GM12878 (cell line): Measurements from ENCODE around the gene TCERG1. TPM values are rescaled to one million over a fixed set of nuclear protein-coding genes. Genes with fewer than 3 reads are reported as not detected.

Experiments
- ATAC-seq: fragments of 200-7000 bp; cut with Tn5 transposase; 3 replicates; pipeline ENCODE4 v1.9.1; 2020; ENCODE audit warnings: mild to moderate bottlenecking, moderate library complexity
- BruUV-seq: library from RNA; stranded (reverse); fragments of 400-500 nt; replicated peaks from 2 replicates; lab custom pipeline; 2021; lab: Mats Ljungman, UMichigan
- CTCF ChIA-PET: fragments of 300-600 bp; sonication (Branson Sonifier 250); formaldehyde crosslinking; extraction: SDS; loops from one replicate; lab custom pipeline; 2021; ENCODE audit warnings: inconsistent platforms; lab: Yijun Ruan, JAX
- POLR2A ChIA-PET: fragments of 350-600 bp; formaldehyde crosslinking; extraction: SDS; loops from one replicate; lab custom pipeline; 2021; ENCODE audit warnings: inconsistent platforms; lab: Charles Lee
- RAD21 ChIA-PET: fragments of 300-600 bp; sonication (Branson Sonifier 250); formaldehyde crosslinking; loops from one replicate; lab custom pipeline; 2023; ENCODE audit warnings: antibody characterized with exemption; ENCODE audit not compliant: unreplicated experiment; lab: Charles Lee
- SMC1A ChIA-PET: fragments of 300-600 bp; sonication (Branson Sonifier 250); formaldehyde crosslinking; loops from one replicate; lab custom pipeline; 2023; ENCODE audit not compliant: unreplicated experiment, uncharacterized antibody; lab: Charles Lee
- DNase-seq: peaks from one replicate; pipeline ENCODE4 v3.0.0-alpha.2; 2011; ENCODE audit warnings: low read depth, low spot score
- FAIRE-seq: peaks from 3 replicates; lab custom pipeline; 2011; peaks lifted over from hg19 to GRCh38; lab: Jason Lieb, UNC
- H2AFZ ChIP-seq: 2 replicates; pipeline ENCODE4 v1.6.0; 2011; ENCODE audit warnings: low read depth, low read length, control low read depth; ENCODE audit not compliant: control insufficient read depth
- H3K27ac ChIP-seq: 2 replicates; pipeline ENCODE4 v1.5.1; 2011; ENCODE audit warnings: control low read depth; ENCODE audit not compliant: control insufficient read depth, insufficient read depth
- H3K27me3 ChIP-seq, 2 experiments: replicated peaks in 1 of 2; 2 replicates each; pipeline versions ENCODE4 v1.6.0 to v1.6.1; 2011; ENCODE audit warnings: low read length in 1 of 2; ENCODE audit not compliant: control insufficient read depth in 2 of 2, insufficient read depth in 2 of 2
- H3K36me3 ChIP-seq, 2 experiments: 2 replicates each; pipeline ENCODE4 v1.5.1; 2011; ENCODE audit warnings: low read length in 1 of 2; ENCODE audit not compliant: control insufficient read depth in 2 of 2, insufficient read depth in 2 of 2
- H3K4me1 ChIP-seq: 2 replicates; pipeline ENCODE4 v1.6.1; 2011; ENCODE audit warnings: mild to moderate bottlenecking, low read length, moderate library complexity, mixed read lengths; ENCODE audit not compliant: control insufficient read depth, insufficient read depth
- H3K4me2 ChIP-seq: 2 replicates; pipeline ENCODE4 v1.6.0; 2011; ENCODE audit warnings: control low read depth; ENCODE audit not compliant: control insufficient read depth, insufficient read depth
- H3K4me3 ChIP-seq: fragments of 200-600 bp; sonication (generic); 2 replicates; pipeline ENCODE4 v1.5.1; 2016
- H3K79me2 ChIP-seq: 2 replicates; pipeline ENCODE4 v1.6.0; 2011; ENCODE audit warnings: low read length; ENCODE audit not compliant: control insufficient read depth, insufficient read depth
- H3K9ac ChIP-seq: 2 replicates; pipeline ENCODE4 v1.8.0; 2011; ENCODE audit warnings: low read length, control low read depth, mixed read lengths; ENCODE audit not compliant: control insufficient read depth, insufficient read depth
- H3K9me3 ChIP-seq: replicated peaks from 3 replicates; pipeline ENCODE4 v1.5.1; 2011; ENCODE audit warnings: mild to moderate bottlenecking, low read length; ENCODE audit not compliant: control insufficient read depth, insufficient read depth
- H4K20me1 ChIP-seq: 2 replicates; pipeline ENCODE4 v1.6.0; 2011; ENCODE audit not compliant: control insufficient read depth, insufficient read depth
- BCL11A ChIP-seq: IDR thresholded peaks from 2 replicates; pipeline ENCODE4 v1.6.1; 2011; ENCODE audit warnings: low read depth, low read length
- EED ChIP-seq: sonication (generic); IDR thresholded peaks from 2 replicates; pipeline ENCODE4 v1.6.1; 2016; ENCODE audit warnings: antibody characterized with exemption, low read depth
- ESRRA ChIP-seq: IDR thresholded peaks from 2 replicates; pipeline ENCODE4 v1.6.1; 2012; ENCODE audit warnings: mild to moderate bottlenecking, low read length, improper control_type of control experiment
- FOS ChIP-seq: IDR thresholded peaks from 3 replicates; pipeline ENCODE4 v1.6.1; 2011; ENCODE audit warnings: borderline replicate concordance; ENCODE audit not compliant: insufficient read length; ENCODE audit errors: extremely low read depth
- GATAD2B ChIP-seq: fragments of 450-650 bp; conservative IDR thresholded peaks from 2 replicates; pipeline ENCODE4 v1.6.1; 2017; ENCODE audit warnings: low read depth, mild to moderate bottlenecking, moderate library complexity
- HDAC2 ChIP-seq: fragments of 200-600 bp; sonication (generic); IDR thresholded peaks from 2 replicates; pipeline ENCODE4 v1.6.1; 2017
- KLF5 ChIP-seq: fragments of 450-650 bp; IDR thresholded peaks from 2 replicates; pipeline ENCODE4 v1.6.1; 2014; ENCODE audit warnings: mild to moderate bottlenecking; ENCODE audit not compliant: partially characterized antibody
- MTA3 ChIP-seq: IDR thresholded peaks from 2 replicates; pipeline ENCODE4 v1.6.1; 2012; ENCODE audit warnings: low read length, inconsistent platforms, borderline replicate concordance
- NFYA ChIP-seq: IDR thresholded peaks from 2 replicates; pipeline ENCODE4 v1.6.1; 2011; ENCODE audit warnings: low read depth, mild to moderate bottlenecking, low read length, improper control_type of control experiment, borderline replicate concordance
- RBBP5 ChIP-seq: fragments of 200-600 bp; sonication (generic); conservative IDR thresholded peaks from 2 replicates; pipeline ENCODE4 v1.6.1; 2016
- RELA ChIP-seq: fragments of 450-650 bp; IDR thresholded peaks from 2 replicates; pipeline ENCODE4 v1.8.0; 2014; ENCODE audit warnings: borderline replicate concordance; ENCODE audit not compliant: partially characterized antibody
- SIN3A ChIP-seq: IDR thresholded peaks from 2 replicates; pipeline ENCODE4 v1.6.1; 2012; ENCODE audit warnings: low read depth, low read length, improper control_type of control experiment
- TBL1XR1 ChIP-seq: IDR thresholded peaks from 2 replicates; pipeline ENCODE4 v1.6.1; 2012; ENCODE audit warnings: low read depth, low read length, improper control_type of control experiment
- TCF12 ChIP-seq: IDR thresholded peaks from 2 replicates; pipeline ENCODE4 v1.6.1; 2011; ENCODE audit warnings: low read depth, mild to moderate bottlenecking, low read length
- ZBTB4 ChIP-seq: fragments of 450-650 bp; formaldehyde crosslinking; IDR thresholded peaks from 2 replicates; pipeline ENCODE4 v1.4.0; 2022; ENCODE audit warnings: mild to moderate bottlenecking, moderate library complexity
- ZNF274 ChIP-seq: IDR thresholded peaks from one replicate; pipeline ENCODE4 v1.8.0; 2011; ENCODE audit not compliant: insufficient read length, insufficient read depth
- WGBS: methylation state at CpG from one replicate; pipeline ENCODE4 v1.1.6; 2016; ENCODE audit warnings: low lambda C conversion rate; ENCODE audit not compliant: insufficient replicate concordance, insufficient coverage; ENCODE audit errors: missing lambda C conversion rate; 5-methylcytosine and 5-hydroxymethylcytosine counted together
- in situ Hi-C: fragments of 300-500 bp; cut with MboI; formaldehyde crosslinking; loops from 9 replicates; pipeline ENCODE4 v1.14.3; 2018; ENCODE audit warnings: mixed read lengths
- intact Hi-C: fragments of 100-400 bp; cut with micrococcal nuclease; formaldehyde crosslinking; loops from one replicate; pipeline ENCODE4 v1.14.2; 2022; ENCODE audit not compliant: unreplicated experiment
- polyA plus RNA-seq, 11 experiments: library from polyadenylated mRNA; depleted of rRNA in 4 of 11; unstranded in 6 of 11; stranded (reverse) in 5 of 11; fragments of >200 nt; fragmentation: Nextera tagmentation in 4 of 11; fragmentation: Illumina TruSeq in 1 of 11; extraction: Ambion mirVana in 4 of 11; extraction: Trizol in 1 of 11; gene quantifications; 1 replicate in 1 of 11; 2 replicates in 10 of 11; pipeline versions ENCODE4 v1.2.1 to v1.2.3, GENCODE V29; 2011 to 2016; ENCODE audit warnings: inconsistent platforms in 2 of 11, missing spikeins in 2 of 11, low read depth in 1 of 11
- total RNA-seq, 4 experiments: library from RNA; depleted of rRNA in 3 of 4; stranded (reverse); fragments of >200 nt in 3 of 4; fragmentation: Illumina TruSeq in 1 of 4; extraction: Trizol in 1 of 4; gene quantifications; 2 replicates each; pipeline versions ENCODE4 v1.2.1 to v1.2.3, GENCODE V29; 2013 to 2021

TCERG1 gene
- total and polyA plus RNA-seq, 10 of the 15 experiments (the other 5 are each of a cell fraction or from before 2014, with no cell fraction given), result 51.5 to 131 (median 91.6) TPM

GRCh38 chr5:146401021-146401420, 46.1 kb upstream of the TCERG1 start:
- H3K9me3 ChIP-seq, result no peaks in the 10 kb centered on the region
- SMC1A ChIA-PET, result no interaction called here
- H3K27me3 ChIP-seq, result peaks cover 1 to 3% of the 10 kb centered on the region in 2 experiments; a peak in 2 of 4 replicates
- POLR2A ChIA-PET, result no interaction called here
- RAD21 ChIA-PET, result no interaction called here
- H2AFZ ChIP-seq, result no peak overlapping the region
- TF ChIP-seq MTA3, result no peak
- TF ChIP-seq TBL1XR1, result no peak
- TF ChIP-seq GATAD2B, result no peak
- no peak for TF ChIP-seq NFYA
- no peak for TF ChIP-seq TCF12
- TF ChIP-seq HDAC2, result no peak
- no peak for TF ChIP-seq ESRRA
- TF ChIP-seq ZBTB4 (CRISPR knock-in tag), result no peak
- TF ChIP-seq EED, result no peak
- TF ChIP-seq RBBP5, result no peak
- no peak for TF ChIP-seq ZNF274
- no peak for TF ChIP-seq RELA
- no peak for TF ChIP-seq KLF5
- TF ChIP-seq FOS, result no peak
- no peak for TF ChIP-seq SIN3A
- no peak for TF ChIP-seq BCL11A
- H3K4me3 ChIP-seq, result no peak overlapping the region
- BruUV-seq, result no TSS peak
- H3K4me1 ChIP-seq, result no peaks in the 10 kb centered on the region
- DNase-seq (no peak), ATAC-seq (no peak), FAIRE-seq (no peak)
- no peaks in the 10 kb centered on the region for H3K79me2 ChIP-seq
- 79% methylated on average over 9 of the region's 9 CpGs for WGBS
- H3K9ac ChIP-seq, result no peak overlapping the region
- no peak overlapping the region for H3K4me2 ChIP-seq
- H4K20me1 ChIP-seq, result no peaks in the 10 kb centered on the region
- H3K36me3 ChIP-seq, result no peaks in the 10 kb centered on the region
- H3K27ac ChIP-seq, result no peak overlapping the region
- CTCF ChIA-PET, result interaction anchor here (0.5 to 1.1 kb wide), 2 partner anchors 24 to 598 kb away, joined by 3 read pairs; no protein-coding TSS in a partner anchor
- in situ Hi-C loops, result no loop called here
- intact Hi-C loops, result no loop called here
